Coronary artery (tissue), 2 donors: ENCODE measurements around the gene RFT1.
"Not testable (repeated sequence)": the region's sequence is repeated elsewhere in the genome, so short reads cannot be mapped to it uniquely, and the experiment has no call there.

Experiments used
- DNase-seq: peaks from one replicate; pipeline ENCODE4 v3.0.0-alpha.2; 2017; ENCODE audit warnings: low spot score
- H3K27ac ChIP-seq, 2 donors: fragments of 200-600 bp; sonication (generic); one replicate each; pipeline ENCODE4 v1.5.1; 2016 to 2019
- H3K4me3 ChIP-seq: fragments of 200-600 bp; sonication (generic); 2 replicates; pipeline ENCODE4 v1.5.1; 2016; ENCODE audit warnings: mild to moderate bottlenecking, moderate library complexity
- TF ChIP-seq, protein P1 (sequence below): fragments of 200-600 bp; sonication (generic); IDR thresholded peaks from one replicate; pipeline ENCODE4 v1.5.1; 2019; ENCODE audit warnings: antibody characterized with exemption

RFT1 gene

DNA sequence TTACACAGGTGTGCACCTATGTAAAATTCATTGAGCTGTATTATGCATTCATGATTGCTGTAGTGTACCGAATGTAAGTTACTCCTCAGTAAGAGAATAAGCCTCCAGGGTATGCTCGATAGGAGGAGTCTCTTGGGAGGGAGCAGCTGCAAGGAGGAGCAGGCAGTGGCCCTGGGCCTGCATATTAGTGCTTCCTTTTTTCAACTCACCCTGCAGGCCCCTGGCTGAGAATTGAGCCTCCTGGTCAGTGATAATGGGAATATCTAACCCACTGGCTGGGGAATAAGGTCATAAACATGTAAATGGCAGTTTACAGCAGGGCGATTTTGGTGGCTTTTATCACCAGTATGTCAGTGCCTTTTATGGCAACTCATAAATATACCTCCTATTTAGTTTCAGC is 62.7 kb downstream of the RFT1 start:
- no peak overlapping the region for H3K4me3 ChIP-seq
- peak; percentile 26 for DNase-seq
- TF ChIP-seq, protein P1, sequence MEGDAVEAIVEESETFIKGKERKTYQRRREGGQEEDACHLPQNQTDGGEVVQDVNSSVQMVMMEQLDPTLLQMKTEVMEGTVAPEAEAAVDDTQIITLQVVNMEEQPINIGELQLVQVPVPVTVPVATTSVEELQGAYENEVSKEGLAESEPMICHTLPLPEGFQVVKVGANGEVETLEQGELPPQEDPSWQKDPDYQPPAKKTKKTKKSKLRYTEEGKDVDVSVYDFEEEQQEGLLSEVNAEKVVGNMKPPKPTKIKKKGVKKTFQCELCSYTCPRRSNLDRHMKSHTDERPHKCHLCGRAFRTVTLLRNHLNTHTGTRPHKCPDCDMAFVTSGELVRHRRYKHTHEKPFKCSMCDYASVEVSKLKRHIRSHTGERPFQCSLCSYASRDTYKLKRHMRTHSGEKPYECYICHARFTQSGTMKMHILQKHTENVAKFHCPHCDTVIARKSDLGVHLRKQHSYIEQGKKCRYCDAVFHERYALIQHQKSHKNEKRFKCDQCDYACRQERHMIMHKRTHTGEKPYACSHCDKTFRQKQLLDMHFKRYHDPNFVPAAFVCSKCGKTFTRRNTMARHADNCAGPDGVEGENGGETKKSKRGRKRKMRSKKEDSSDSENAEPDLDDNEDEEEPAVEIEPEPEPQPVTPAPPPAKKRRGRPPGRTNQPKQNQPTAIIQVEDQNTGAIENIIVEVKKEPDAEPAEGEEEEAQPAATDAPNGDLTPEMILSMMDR = no peak
- H3K27ac ChIP-seq = no peak overlapping the region

DNA sequence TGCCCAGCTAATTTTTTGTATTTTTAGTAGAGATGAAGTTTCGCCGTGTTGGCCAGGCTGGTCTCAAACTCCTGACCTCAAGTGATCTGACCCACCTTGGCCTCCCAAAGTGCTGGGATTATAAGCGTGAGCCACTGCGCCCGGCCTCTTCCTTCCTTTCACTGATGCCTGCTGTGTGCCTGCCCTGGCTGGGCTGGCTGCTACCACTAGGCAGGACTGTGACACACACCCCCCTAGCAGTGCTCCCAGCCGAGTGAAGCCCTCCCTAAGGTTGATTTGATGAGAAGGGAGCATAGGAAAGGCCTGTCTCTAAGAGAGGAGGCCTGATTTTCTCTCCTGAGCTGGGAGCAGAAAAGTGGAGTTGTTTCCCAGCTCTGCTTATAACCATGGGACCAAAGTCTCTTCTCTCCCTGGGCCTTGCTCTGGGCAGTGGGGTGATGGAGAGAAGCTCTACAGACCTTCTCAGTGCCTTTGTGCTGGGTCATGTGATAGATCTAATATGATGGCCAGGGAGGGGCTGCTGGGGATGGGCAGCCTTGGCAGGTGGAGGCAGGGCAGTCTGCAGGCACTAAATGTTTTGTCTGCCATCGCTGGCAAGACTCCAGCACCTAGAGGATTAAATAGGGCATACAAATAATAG is 64.3 kb downstream of the RFT1 start:
- TF ChIP-seq, protein P1 = no peak
- Histone ChIP-seq H3K4me3 (no peak overlapping the region), H3K27ac (no peak overlapping the region)
- DNase-seq = peak; percentile 50

DNA sequence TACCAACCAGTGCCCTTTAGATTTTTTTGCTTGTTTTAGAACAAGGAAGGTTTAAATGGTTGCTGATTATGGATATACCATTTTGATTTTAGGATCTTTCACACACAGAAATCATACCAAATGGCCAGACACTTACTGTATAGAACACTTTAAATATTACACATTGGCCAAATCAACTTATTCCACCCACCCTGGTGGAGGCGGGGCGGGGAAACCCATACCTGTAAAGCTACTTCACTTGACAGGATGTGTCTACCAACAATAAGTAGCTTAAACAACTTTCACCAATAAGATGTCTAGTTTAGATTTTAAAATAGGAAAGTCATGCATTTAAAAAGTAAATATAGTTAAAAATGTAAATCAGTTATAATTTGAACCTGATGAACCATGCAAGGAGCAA is 67.3 kb downstream of the RFT1 start:
- no peak for DNase-seq
- no peak overlapping the region for H3K27ac ChIP-seq
- H3K4me3 ChIP-seq = no peak overlapping the region
- TF ChIP-seq, protein P1 = no peak

DNA sequence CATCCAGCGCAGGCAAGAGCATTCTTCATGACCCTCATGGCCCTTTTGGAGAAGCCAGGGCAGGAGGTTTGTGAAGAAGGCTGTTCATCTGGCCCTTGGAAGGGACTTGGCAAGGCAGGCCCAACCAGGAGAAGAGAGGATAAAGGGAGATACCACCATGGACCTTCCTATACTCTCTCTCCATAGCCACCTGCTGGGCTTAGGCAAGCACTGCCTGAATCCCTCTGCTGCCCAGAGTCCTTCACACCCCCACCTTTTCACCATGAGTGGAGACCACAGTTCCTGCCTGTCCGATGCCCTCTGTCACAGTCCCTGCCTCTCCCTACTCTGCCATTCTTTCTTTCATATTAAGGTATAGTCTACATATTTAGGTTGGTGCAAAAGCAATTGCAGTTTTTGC is 73.8 kb downstream of the RFT1 start:
- TF ChIP-seq, protein P1 = no peak
- Histone ChIP-seq H3K27ac (no peak overlapping the region), H3K4me3 (no peak overlapping the region)
- peak; percentile 47 for DNase-seq

DNA sequence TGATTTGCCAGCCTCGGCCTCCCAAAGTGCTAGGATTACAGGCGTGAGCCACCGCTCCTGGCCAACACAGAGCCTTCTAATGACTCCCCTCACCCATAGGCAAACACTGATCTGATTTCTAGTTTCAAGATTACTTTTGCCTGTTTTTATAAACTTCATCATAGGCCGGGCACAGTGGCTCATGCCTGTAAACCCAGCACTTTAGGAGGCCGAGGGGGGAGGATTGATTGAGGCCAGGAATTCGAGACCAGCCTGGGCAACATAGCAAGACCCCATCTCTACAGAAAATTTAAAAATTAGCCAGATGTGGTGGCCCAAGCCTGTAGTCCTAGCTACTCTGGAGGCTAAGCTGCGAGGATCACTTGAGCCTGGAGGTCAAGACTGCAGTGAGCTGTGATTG is 76.0 kb downstream of the RFT1 start:
- H3K27ac ChIP-seq, H3K4me3 ChIP-seq, DNase-seq: not testable (repeated sequence)

DNA sequence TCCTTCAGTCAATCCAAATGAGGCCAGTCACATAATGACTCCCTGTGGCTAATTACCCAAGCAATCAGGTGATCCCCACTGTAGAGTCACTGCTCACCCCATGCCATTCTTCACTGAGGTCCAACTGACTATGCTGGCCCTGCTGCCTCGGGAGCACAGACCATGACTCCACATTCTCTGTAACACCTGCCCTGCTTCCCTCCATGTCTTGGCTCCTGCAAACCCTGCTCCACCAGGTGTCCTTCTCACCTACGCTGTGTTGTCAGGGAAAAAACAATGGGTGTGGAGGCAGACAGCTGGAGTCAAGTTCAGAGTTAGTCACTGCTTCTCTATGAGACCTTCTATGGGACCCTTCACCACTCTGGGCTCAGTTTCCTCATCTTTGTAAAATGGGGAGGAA is 78.3 kb downstream of the RFT1 start:
- Histone ChIP-seq H3K4me3 (no peak overlapping the region), H3K27ac (no peak overlapping the region)
- TF ChIP-seq, protein P1 = no peak
- no peak for DNase-seq

DNA sequence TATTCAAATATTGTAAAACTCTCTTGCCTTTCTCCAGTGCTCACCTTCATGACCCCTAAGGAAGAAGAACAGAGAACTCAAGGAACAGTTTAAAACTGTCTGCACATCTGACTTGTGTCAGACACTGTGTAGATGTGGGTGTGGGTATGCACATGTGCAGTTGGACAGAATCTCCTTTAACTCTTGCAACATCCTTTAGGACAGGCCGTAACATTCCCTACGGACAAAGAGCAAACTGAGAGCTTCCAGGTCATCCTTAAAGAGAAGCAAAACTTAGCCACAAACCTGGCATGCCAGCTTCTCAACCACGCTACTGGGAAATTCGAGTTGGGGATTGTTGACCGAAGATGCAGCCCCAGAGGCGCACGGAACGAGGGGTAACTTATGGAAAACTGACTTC is 80.2 kb downstream of the RFT1 start:
- H3K4me3 ChIP-seq = no peak overlapping the region
- DNase-seq = no peak
- H3K27ac ChIP-seq = no peak overlapping the region
- TF ChIP-seq, protein P1 = no peak
